ENCODE data around the gene KLF15. TPM values are rescaled to one million over a fixed set of nuclear protein-coding genes. Genes with fewer than 3 reads are reported as not detected.

KLF15 gene
- total and polyA plus RNA-seq, 2 experiments from 2014 or later: 1.8 to 16.7 TPM

- no peak for TF ChIP-seq EZH2phosphoT487 (IDR thresholded peaks at IDR 0.05; ENCODE audit: low read depth, severe bottlenecking, unreplicated experiment)
- no peak for TF ChIP-seq CTCF (IDR thresholded peaks at IDR 0.05; ENCODE audit: poor library complexity)
- no peak for TF ChIP-seq EZH2 (IDR thresholded peaks at IDR 0.05; ENCODE audit: borderline replicate concordance)
- Histone ChIP-seq H3K4me1 (ENCODE audit: insufficient read depth) (no peaks in the 10 kb centered on the region), H3K27me3 (no peaks in the 10 kb centered on the region)
Observed at GRCh38 chr3:126381966-126382365, 24.8 kb upstream of the KLF15 start.

GRCh38 chr3:126380011-126380768 lies 23.0 kb upstream of the KLF15 start:
- no peak overlapping the region for H3K4me3 ChIP-seq
- H3K4me2 ChIP-seq: no peak overlapping the region
- no peak for DNase-seq (ENCODE audit: low spot score)
- 87% methylated on average over 17 of the region's 17 CpGs for WGBS (ENCODE audit: low lambda C conversion rate, missing lambda C conversion rate)
- H3K9me2 ChIP-seq (replicated peaks; ENCODE audit: insufficient read depth): no peaks in the 10 kb centered on the region
- H3K4me1 ChIP-seq (ENCODE audit: insufficient read depth): no peaks in the 10 kb centered on the region
- no peaks in the 10 kb centered on the region for H3K36me3 ChIP-seq (replicated peaks; ENCODE audit: insufficient read depth, low read depth)
- no peaks in the 10 kb centered on the region for H3K9me3 ChIP-seq (ENCODE audit: low read depth)
- H4K20me1 ChIP-seq (ENCODE audit: insufficient read depth, poor library complexity, severe bottlenecking): no peaks in the 10 kb centered on the region
- H3K79me2 ChIP-seq: no peaks in the 10 kb centered on the region
- TF ChIP-seq CTCF (IDR thresholded peaks at IDR 0.05; ENCODE audit: poor library complexity) (no peak), EZH2phosphoT487 (IDR thresholded peaks at IDR 0.05; ENCODE audit: low read depth, severe bottlenecking, unreplicated experiment) (no peak), EZH2 (IDR thresholded peaks at IDR 0.05; ENCODE audit: borderline replicate concordance) (no peak)
- H2AFZ ChIP-seq: no peak overlapping the region
- H3K27me3 ChIP-seq: no peaks in the 10 kb centered on the region
- no peak overlapping the region for H3K27ac ChIP-seq

More at GRCh38 chr3:126381966-126382365, 24.8 kb upstream of the KLF15 start:
- DNase-seq (ENCODE audit: low spot score): no peak
- Histone ChIP-seq H3K36me3 (replicated peaks; ENCODE audit: insufficient read depth, low read depth) (no peaks in the 10 kb centered on the region), H3K79me2 (no peaks in the 10 kb centered on the region), H2AFZ (no peak overlapping the region), H3K27ac (no peak overlapping the region), H4K20me1 (ENCODE audit: insufficient read depth, poor library complexity, severe bottlenecking) (no peaks in the 10 kb centered on the region), H3K9me2 (replicated peaks; ENCODE audit: insufficient read depth) (no peaks in the 10 kb centered on the region), H3K4me2 (no peak overlapping the region), H3K9me3 (ENCODE audit: low read depth) (no peaks in the 10 kb centered on the region), H3K4me3 (no peak overlapping the region)
- WGBS (ENCODE audit: low lambda C conversion rate, missing lambda C conversion rate): 34% methylated on average over 2 of the region's 2 CpGs

GRCh38 chr3:126378341-126378751 lies 21.1 kb upstream of the KLF15 start:
- Histone ChIP-seq H3K4me3 (no peak overlapping the region), H3K9me3 (ENCODE audit: low read depth) (no peaks in the 10 kb centered on the region), H3K27me3 (no peaks in the 10 kb centered on the region), H3K4me1 (ENCODE audit: insufficient read depth) (no peaks in the 10 kb centered on the region), H3K36me3 (replicated peaks; ENCODE audit: insufficient read depth, low read depth) (no peaks in the 10 kb centered on the region), H3K27ac (no peak overlapping the region), H3K79me2 (no peaks in the 10 kb centered on the region), H2AFZ (no peak overlapping the region), H3K4me2 (no peak overlapping the region), H4K20me1 (ENCODE audit: insufficient read depth, poor library complexity, severe bottlenecking) (no peaks in the 10 kb centered on the region), H3K9me2 (replicated peaks; ENCODE audit: insufficient read depth) (no peaks in the 10 kb centered on the region)
- no peak for DNase-seq (ENCODE audit: low spot score)
- 87% methylated on average over 6 of the region's 6 CpGs for WGBS (ENCODE audit: low lambda C conversion rate, missing lambda C conversion rate)
- no peak for TF ChIP-seq EZH2 (IDR thresholded peaks at IDR 0.05; ENCODE audit: borderline replicate concordance)
- no peak for TF ChIP-seq CTCF (IDR thresholded peaks at IDR 0.05; ENCODE audit: poor library complexity)
- no peak for TF ChIP-seq EZH2phosphoT487 (IDR thresholded peaks at IDR 0.05; ENCODE audit: low read depth, severe bottlenecking, unreplicated experiment)

Measured in hepatocyte (in vitro differentiated cells).